Heart right ventricle (tissue), 16 donors: ENCODE data around the gene CD2AP. TPM values are rescaled to one million over a fixed set of nuclear protein-coding genes. Genes with fewer than 3 reads are reported as not detected.

Experiments
- ATAC-seq, 8 donors: fragments of 200-7000 bp; cut with Tn5 transposase; one replicate each; pipeline ENCODE4 v1.9.1; 2020; ENCODE audit warnings: mild to moderate bottlenecking in 8 of 8, moderate library complexity in 8 of 8, moderate number of reproducible peaks in 1 of 8
- DNase-seq, 2 donors: peaks; one replicate each; pipeline ENCODE4 v3.0.0-alpha.2; 2020
- H3K27ac ChIP-seq, 10 donors: fragments of 200-600 bp; sonication (generic) in 2 of 10; one replicate each; pipeline versions ENCODE4 v1.5.0 to v1.8.0; 2020 to 2022; ENCODE audit warnings: mild to moderate bottlenecking in 3 of 10
- H3K27me3 ChIP-seq, 7 donors: fragments of 200-600 bp; one replicate each; pipeline ENCODE4 v1.8.0; 2021 to 2022; ENCODE audit warnings: mild to moderate bottlenecking in 2 of 7
- H3K36me3 ChIP-seq, 9 donors: fragments of 200-600 bp; sonication (generic) in 1 of 9; one replicate each; pipeline versions ENCODE4 v1.5.0 to v1.8.0; 2020 to 2022; ENCODE audit warnings: mild to moderate bottlenecking in 2 of 9
- H3K4me1 ChIP-seq, 9 donors: fragments of 200-600 bp; sonication (generic) in 1 of 9; one replicate each; pipeline versions ENCODE4 v1.5.0 to v1.8.0; 2020 to 2022; ENCODE audit warnings: mild to moderate bottlenecking in 4 of 9
- H3K4me3 ChIP-seq, 10 donors: fragments of 200-600 bp; sonication (generic) in 2 of 10; one replicate each; pipeline versions ENCODE4 v1.5.0 to v1.8.0; 2020 to 2022; ENCODE audit warnings: mild to moderate bottlenecking in 7 of 10, moderate library complexity in 2 of 10
- H3K9me3 ChIP-seq, 11 donors: fragments of 200-600 bp in 10 of 11; sonication (generic) in 2 of 11; one replicate each; pipeline versions ENCODE4 v1.5.0 to v1.8.0; 2013 to 2022; ENCODE audit warnings: mild to moderate bottlenecking in 2 of 11, control low read depth in 1 of 11, moderate library complexity in 1 of 11
- WGBS, 2 donors: extraction: QIAGEN DNeasy Blood & Tissue Kit; methylation state at CpG; one replicate each; pipeline ENCODE4 v1.1.7; 2013; ENCODE audit warnings: inconsistent platforms in 1 of 2; 5-methylcytosine and 5-hydroxymethylcytosine counted together
- intact Hi-C, 10 donors: fragments of 100-400 bp; cut with DNase I; formaldehyde crosslinking; loops; one replicate each; pipeline versions ENCODE4 v1.11.1 to v1.14.2; 2022
- polyA plus RNA-seq, 2 donors: library from polyadenylated mRNA; stranded (reverse); fragments of 200-250 nt; gene quantifications; one replicate each; pipeline ENCODE4 v1.2.3, GENCODE V29; 2013
- total RNA-seq, 10 donors: library from RNA; stranded (reverse); fragmentation: NEBNext Ultra II Directional in 3 of 10; extraction: Animal tissue kit (Norgen Biotek cat#: 25700) in 3 of 10; gene quantifications; one replicate each; pipeline versions ENCODE4 v1.2.1 to v1.2.4, GENCODE V29; 2021 to 2023
- TF ChIP-seq, protein P1 (sequence below), 9 donors: fragments of 200-600 bp; sonication (generic) in 2 of 9; IDR thresholded peaks; one replicate each; pipeline versions ENCODE4 v1.5.0 to v1.8.0; 2021 to 2022; ENCODE audit warnings: antibody characterized with exemption in 9 of 9, mild to moderate bottlenecking in 5 of 9, moderate library complexity in 1 of 9
- donor health status: Arrhythmogenic right ventricular cardiomyopathy.
- donor health status: ischemic (EF 13 %, LVEDD 7.1; RV severe dilation, severe dysfunction).
- donor health status: healthy with polysubstance abuse.
- donor health status: DM: no; HTN: yes; CAD: no.
- donor health status: DM: no; HTN: no; CAD: no.
- donor health status: ischemic (EF 25% LVEDD 6.9; RV normal size, moderate dysfunction).
- donor health status: ischemic (EF 25% LVEDD 5.7; RV mildly dilated, moderate dysfunction).
- donor health status: healthy.
- donor health status: DM: yes; HTN: yes; CAD: no.
- donor health status: Ischemic cardiomyopathy.
- donor health status: ischemic (EF 35%, LVEDD 5.7; RV mildly dilated, moderate dysfunction).
- donor health status: nonischemic (EF 11% LVEDD 7.7; RV severe dilation, severe dysfunction).
- donor health status: DM: yes; HTN: yes; CAD: no.
- donor health status: PGD.
- donor health status: ischemic (EF 29% LVEDD 5.4; RV normal size, mild dysfunction).
- donor health status: nonischemic (EF 23%, LVEDD 6.1; RV moderate dilation, normal function).

Gene CD2AP
- total and polyA plus RNA-seq, 12 donors = 5.8 to 15.6 (median 10.8) TPM

- no peak for DNase-seq
- Histone ChIP-seq H3K9me3 (no peaks in the 10 kb centered on the region), H3K4me1 (no peaks in the 10 kb centered on the region), H3K36me3 (no peaks in the 10 kb centered on the region), H3K27ac (no peak overlapping the region), H3K4me3 (no peak overlapping the region), H3K27me3 (no peaks in the 10 kb centered on the region)
- intact Hi-C loops = no loop called here
- 85 to 91% methylated on average over 4 of the region's 4 CpGs for WGBS, 2 donors
- TF ChIP-seq, protein P1, sequence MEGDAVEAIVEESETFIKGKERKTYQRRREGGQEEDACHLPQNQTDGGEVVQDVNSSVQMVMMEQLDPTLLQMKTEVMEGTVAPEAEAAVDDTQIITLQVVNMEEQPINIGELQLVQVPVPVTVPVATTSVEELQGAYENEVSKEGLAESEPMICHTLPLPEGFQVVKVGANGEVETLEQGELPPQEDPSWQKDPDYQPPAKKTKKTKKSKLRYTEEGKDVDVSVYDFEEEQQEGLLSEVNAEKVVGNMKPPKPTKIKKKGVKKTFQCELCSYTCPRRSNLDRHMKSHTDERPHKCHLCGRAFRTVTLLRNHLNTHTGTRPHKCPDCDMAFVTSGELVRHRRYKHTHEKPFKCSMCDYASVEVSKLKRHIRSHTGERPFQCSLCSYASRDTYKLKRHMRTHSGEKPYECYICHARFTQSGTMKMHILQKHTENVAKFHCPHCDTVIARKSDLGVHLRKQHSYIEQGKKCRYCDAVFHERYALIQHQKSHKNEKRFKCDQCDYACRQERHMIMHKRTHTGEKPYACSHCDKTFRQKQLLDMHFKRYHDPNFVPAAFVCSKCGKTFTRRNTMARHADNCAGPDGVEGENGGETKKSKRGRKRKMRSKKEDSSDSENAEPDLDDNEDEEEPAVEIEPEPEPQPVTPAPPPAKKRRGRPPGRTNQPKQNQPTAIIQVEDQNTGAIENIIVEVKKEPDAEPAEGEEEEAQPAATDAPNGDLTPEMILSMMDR (IDR thresholded peaks at IDR 0.05) = no peak
- no peak for ATAC-seq
These were observed 21.9 kb upstream of the CD2AP start for GRCh38 chr6:47455533-47456209.

GRCh38 chr6:47456536-47456975 is 21.0 kb upstream of the CD2AP start:
- H3K4me1 ChIP-seq = no peaks in the 10 kb centered on the region
- no peaks in the 10 kb centered on the region for H3K36me3 ChIP-seq
- no peaks in the 10 kb centered on the region for H3K27me3 ChIP-seq
- H3K9me3 ChIP-seq = no peaks in the 10 kb centered on the region
- intact Hi-C loops = no loop called here
- H3K4me3 ChIP-seq = no peak overlapping the region
- H3K27ac ChIP-seq = no peak overlapping the region
- DNase-seq (no peak), ATAC-seq (no peak)
- TF ChIP-seq, protein P1 (IDR thresholded peaks at IDR 0.05) = no peak
- WGBS, 2 donors = 76 to 82% methylated on average over 2 of the region's 2 CpGs

DNA sequence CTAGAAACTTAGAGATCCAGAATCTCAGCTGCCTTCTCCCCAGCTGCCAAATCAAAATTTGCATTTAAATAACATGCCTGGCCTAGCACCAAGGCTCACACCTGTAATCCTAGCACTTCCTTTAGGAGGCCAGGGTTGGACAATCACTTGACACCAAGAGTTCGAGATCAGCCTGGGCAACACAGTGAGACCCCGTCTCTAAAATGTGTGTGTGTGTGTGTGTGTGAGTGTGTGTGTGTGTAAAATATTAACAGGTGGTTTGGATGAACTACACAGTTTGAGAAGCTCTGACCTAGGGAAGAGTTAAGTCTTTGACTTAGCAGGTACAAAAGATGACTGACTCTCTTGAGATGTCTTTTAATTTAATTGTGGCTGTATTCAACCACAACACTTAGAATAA is 20.2 kb upstream of the CD2AP start:
- no peak for ATAC-seq
- Histone ChIP-seq H3K27ac (no peak overlapping the region), H3K9me3 (no peaks in the 10 kb centered on the region), H3K27me3 (no peaks in the 10 kb centered on the region), H3K4me3 (no peak overlapping the region), H3K36me3 (no peaks in the 10 kb centered on the region), H3K4me1 (no peaks in the 10 kb centered on the region)
- DNase-seq = no peak
- intact Hi-C loops = no loop called here
- TF ChIP-seq, protein P1 (IDR thresholded peaks at IDR 0.05) = no peak
- WGBS, 2 donors = 94 to 95% methylated on average over 2 of the region's 2 CpGs

DNA sequence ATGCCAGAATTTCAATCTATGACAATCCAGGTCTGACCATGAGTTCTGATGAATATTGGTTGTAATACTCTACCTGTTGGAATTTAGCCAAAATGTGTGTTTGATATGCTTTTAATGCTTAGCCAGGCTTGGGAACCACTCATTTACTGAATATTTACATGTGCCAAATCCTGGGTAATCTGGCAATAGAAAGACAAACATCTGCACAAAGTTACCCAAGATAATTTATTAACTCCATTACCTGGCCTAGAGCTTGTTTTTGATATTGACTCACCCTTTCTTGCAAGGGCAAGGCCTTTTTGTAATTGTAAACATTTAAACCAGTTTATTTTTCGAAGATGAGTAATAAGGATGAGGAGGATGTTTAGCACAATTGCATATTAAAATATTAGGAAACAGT is 13.5 kb upstream of the CD2AP start:
- 89 to 93% methylated on average over 1 of the region's 1 CpG for WGBS, 2 donors
- H3K27me3 ChIP-seq = no peaks in the 10 kb centered on the region

More for the DNA sequence above, 13.5 kb upstream of the CD2AP start:
- ATAC-seq (no peak), DNase-seq (no peak)
- peaks cover 0 to 3% (median 0%) of the 10 kb centered on the region in 11 donors for H3K9me3 ChIP-seq
- H3K4me3 ChIP-seq = no peak overlapping the region
- no peaks in the 10 kb centered on the region for H3K36me3 ChIP-seq
- no peak overlapping the region for H3K27ac ChIP-seq
- no peaks in the 10 kb centered on the region for H3K4me1 ChIP-seq
- intact Hi-C loops = loop anchor here in 1 of 10 donors (10.0 kb wide), 1 partner anchor 219 kb away; no protein-coding TSS in a partner anchor
- TF ChIP-seq, protein P1 (IDR thresholded peaks at IDR 0.05) = no peak
